ENCODE measurements around the gene LGALS8.
A peak's percentile ranks its signal among the peaks of the same experiment; 100 is the strongest.

Gene LGALS8

DNA sequence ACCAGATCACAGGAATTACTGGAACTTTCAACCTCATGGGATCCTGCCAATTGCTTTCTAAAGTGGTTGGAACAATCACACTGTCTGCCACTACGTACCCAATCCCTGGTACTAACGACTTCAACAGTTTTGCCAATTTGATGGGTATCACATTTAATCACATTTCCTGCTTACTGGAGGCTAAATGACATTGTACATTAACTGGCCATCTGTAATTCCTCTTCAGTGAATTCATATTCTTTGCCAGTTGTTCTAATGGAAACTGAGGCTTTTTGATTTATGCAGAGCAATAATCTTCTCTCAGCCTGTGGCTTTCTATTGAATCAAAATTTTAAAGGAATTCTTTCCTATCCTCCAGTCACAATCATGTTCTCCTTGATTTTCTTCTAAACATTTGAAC lies 38.2 kb downstream of the LGALS8 start (continued):
- TF ChIP-seq CSRNP3 (CRISPR knock-in tag; IDR thresholded peaks at IDR 0.05) (peak; percentile 71; the same call in 1 of the 2 replicates), ZNF565 (CRISPR knock-in tag; conservative IDR thresholded peaks at IDR 0.05; ENCODE audit: low read depth) (no peak), PPARA (CRISPR knock-in tag; IDR thresholded peaks at IDR 0.05; ENCODE audit: borderline replicate concordance) (no peak), PATZ1 (CRISPR knock-in tag; IDR thresholded peaks at IDR 0.05; ENCODE audit: borderline replicate concordance) (no peak), ISL1 (CRISPR knock-in tag; IDR thresholded peaks at IDR 0.05) (peak; percentile 99)

DNA sequence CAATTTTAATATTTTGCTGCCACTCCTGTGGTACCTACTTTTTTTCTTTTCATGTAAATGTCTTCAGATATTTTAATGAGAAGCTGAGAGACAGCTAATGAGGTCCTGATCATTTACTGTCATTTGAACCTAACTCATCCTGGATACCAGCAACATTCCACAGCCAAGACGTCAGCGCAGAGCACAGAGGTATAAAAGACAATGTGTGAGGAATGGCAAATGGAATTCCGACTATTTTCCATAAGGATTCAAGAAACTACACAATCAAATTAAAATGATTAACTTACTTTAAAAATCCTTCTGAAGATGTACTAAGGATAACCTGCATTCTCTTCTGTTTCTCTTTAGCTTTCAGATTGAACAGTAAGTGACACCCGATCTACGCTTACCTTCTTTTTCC lies 41.7 kb downstream of the LGALS8 start:
- TF ChIP-seq ZC3H10 (CRISPR knock-in tag; IDR thresholded peaks at IDR 0.05) (peak; percentile 64; the same call in 1 of the 2 replicates), ISL1 (CRISPR knock-in tag; IDR thresholded peaks at IDR 0.05) (peak; percentile 97), CSRNP3 (CRISPR knock-in tag; IDR thresholded peaks at IDR 0.05) (no peak), ZNF8 (CRISPR knock-in tag; IDR thresholded peaks at IDR 0.05) (no peak), CREB5 (CRISPR knock-in tag; IDR thresholded peaks at IDR 0.05; ENCODE audit: low read depth) (peak; percentile 81), SNAI2 (CRISPR knock-in tag; IDR thresholded peaks at IDR 0.05) (0 out of 2 replicates have a peak, but pooled peaks have one; percentile 24)
- peak; percentile 82 for ATAC-seq

DNA sequence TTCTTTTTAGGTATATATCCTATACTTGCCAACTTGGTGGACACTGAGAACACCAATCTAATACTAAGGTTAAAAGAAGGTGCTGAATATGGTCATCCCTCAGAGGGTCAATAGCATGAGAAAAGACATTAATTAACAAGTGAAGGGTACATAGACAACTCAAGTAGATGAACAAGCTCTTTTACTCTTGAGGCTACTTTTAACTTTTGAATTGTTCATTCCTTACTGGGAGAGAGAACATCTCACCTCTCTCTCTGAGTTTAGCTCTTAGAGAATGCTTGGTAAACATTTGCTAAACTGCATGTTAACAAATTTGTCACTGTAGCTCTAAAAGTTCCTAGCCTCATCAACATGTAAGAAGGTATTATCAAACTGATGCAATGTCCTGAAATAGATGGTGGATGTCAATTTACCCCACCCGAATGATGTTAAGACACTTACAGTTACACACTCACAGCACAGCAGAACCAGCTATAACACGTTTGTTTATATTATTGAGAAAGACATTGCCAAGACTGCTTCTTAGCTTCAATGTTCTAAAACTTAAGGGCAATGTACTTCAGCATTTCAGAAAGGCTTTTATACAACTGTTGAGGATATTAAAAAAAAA lies 44.6 kb downstream of the LGALS8 start:
- TF ChIP-seq ZNF8 (CRISPR knock-in tag; IDR thresholded peaks at IDR 0.05) = no peak
- TF ChIP-seq TCF4 (CRISPR knock-in tag; IDR thresholded peaks at IDR 0.05; ENCODE audit: borderline replicate concordance) = no peak
- TF ChIP-seq TOX (CRISPR knock-in tag; IDR thresholded peaks at IDR 0.05; ENCODE audit: borderline replicate concordance) = no peak
- TF ChIP-seq ISL1 (CRISPR knock-in tag; IDR thresholded peaks at IDR 0.05) = no peak
- TF ChIP-seq PPARA (CRISPR knock-in tag; IDR thresholded peaks at IDR 0.05; ENCODE audit: borderline replicate concordance) = no peak
- TF ChIP-seq CSDC2 (CRISPR knock-in tag; IDR thresholded peaks at IDR 0.05) = no peak
- TF ChIP-seq ZC3H10 (CRISPR knock-in tag; IDR thresholded peaks at IDR 0.05) = no peak
- no peak for TF ChIP-seq TSHZ2 (CRISPR knock-in tag; IDR thresholded peaks at IDR 0.05)
- no peak for TF ChIP-seq GLIS3 (CRISPR knock-in tag; IDR thresholded peaks at IDR 0.05)
- TF ChIP-seq RARB (CRISPR knock-in tag; IDR thresholded peaks at IDR 0.05) = no peak
- no peak for TF ChIP-seq PATZ1 (CRISPR knock-in tag; IDR thresholded peaks at IDR 0.05; ENCODE audit: borderline replicate concordance)
- no peak for TF ChIP-seq CREB5 (CRISPR knock-in tag; IDR thresholded peaks at IDR 0.05; ENCODE audit: low read depth)
- TF ChIP-seq CSRNP3 (CRISPR knock-in tag; IDR thresholded peaks at IDR 0.05) = no peak
- no peak for TF ChIP-seq ESRRG (CRISPR knock-in tag; IDR thresholded peaks at IDR 0.05)
- TF ChIP-seq ARNTL (CRISPR knock-in tag; IDR thresholded peaks at IDR 0.05; ENCODE audit: borderline replicate concordance, low read depth) = no peak
- no peak for ATAC-seq
